HEK293 (cell line): ENCODE measurements around the gene MNX1.

Source experiments
- GLI2 ChIP-seq: fragments of 450-650 bp; formaldehyde crosslinking; IDR thresholded peaks from 2 replicates; pipeline ENCODE4; 2017; ENCODE audit warnings: missing biosample characterization, missing genetic modification characterization, low read depth, borderline replicate concordance
- IKZF3 ChIP-seq: fragments of 450-650 bp; IDR thresholded peaks from 2 replicates; pipeline ENCODE4 v1.5.0; 2018; ENCODE audit warnings: missing biosample characterization, mild to moderate bottlenecking, missing genetic modification characterization, moderate library complexity
- KLF1 ChIP-seq: fragments of 450-650 bp; formaldehyde crosslinking; IDR thresholded peaks from 2 replicates; pipeline ENCODE4 v1.5.1; 2016; ENCODE audit warnings: missing biosample characterization, missing genetic modification characterization
- KLF16 ChIP-seq: fragments of 450-650 bp; formaldehyde crosslinking; IDR thresholded peaks from 2 replicates; pipeline ENCODE4 v1.5.1; 2017; ENCODE audit warnings: missing biosample characterization, missing genetic modification characterization
- KLF7 ChIP-seq: fragments of 450-650 bp; formaldehyde crosslinking; IDR thresholded peaks from 2 replicates; pipeline ENCODE4 v1.5.1; 2016; ENCODE audit warnings: missing biosample characterization, missing genetic modification characterization, borderline replicate concordance
- SCRT1 ChIP-seq: fragments of 450-650 bp; formaldehyde crosslinking; IDR thresholded peaks from 2 replicates; pipeline ENCODE4 v1.5.1; 2016; ENCODE audit warnings: missing biosample characterization, missing genetic modification characterization, borderline replicate concordance
- SP3 ChIP-seq: fragments of 450-650 bp; formaldehyde crosslinking; IDR thresholded peaks from 2 replicates; pipeline ENCODE4 v1.5.1; 2016; ENCODE audit warnings: missing biosample characterization, missing genetic modification characterization
- WT1 ChIP-seq: fragments of 450-650 bp; formaldehyde crosslinking; IDR thresholded peaks from 2 replicates; pipeline ENCODE4 v1.5.1; 2016; ENCODE audit warnings: missing biosample characterization, missing genetic modification characterization
- ZBTB21 ChIP-seq: fragments of 450-650 bp; formaldehyde crosslinking; IDR thresholded peaks from 2 replicates; pipeline ENCODE4 v1.5.1; 2017; ENCODE audit warnings: missing biosample characterization, missing genetic modification characterization
- ZFP41 ChIP-seq: fragments of 450-650 bp; formaldehyde crosslinking; IDR thresholded peaks from 2 replicates; pipeline ENCODE4 v1.5.1; 2016; ENCODE audit warnings: missing biosample characterization, missing genetic modification characterization, borderline replicate concordance
- ZNF169 ChIP-seq: fragments of 450-650 bp; formaldehyde crosslinking; IDR thresholded peaks from 2 replicates; pipeline ENCODE4 v1.5.1; 2016; ENCODE audit warnings: missing biosample characterization, missing genetic modification characterization
- ZNF24 ChIP-seq: fragments of 450-650 bp; formaldehyde crosslinking; IDR thresholded peaks from 2 replicates; pipeline ENCODE4 v1.5.1; 2016; ENCODE audit warnings: missing biosample characterization, missing genetic modification characterization
- ZNF549 ChIP-seq: fragments of 450-650 bp; IDR thresholded peaks from 2 replicates; pipeline ENCODE4 v1.5.1; 2018; ENCODE audit warnings: missing biosample characterization, missing genetic modification characterization, mild to moderate bottlenecking, inconsistent platforms, moderate library complexity
- ZNF658 ChIP-seq: fragments of 450-650 bp; formaldehyde crosslinking; IDR thresholded peaks from 2 replicates; pipeline ENCODE4; 2016; ENCODE audit warnings: missing biosample characterization, missing genetic modification characterization
- ZNF664 ChIP-seq: fragments of 450-650 bp; formaldehyde crosslinking; IDR thresholded peaks from 2 replicates; pipeline ENCODE4 v1.5.1; 2016; ENCODE audit warnings: missing biosample characterization, missing genetic modification characterization
- ZNF791 ChIP-seq: fragments of 450-650 bp; formaldehyde crosslinking; IDR thresholded peaks from 2 replicates; pipeline ENCODE4 v1.5.1; 2016; ENCODE audit warnings: missing biosample characterization, missing genetic modification characterization
- ZNF843 ChIP-seq: fragments of 450-650 bp; formaldehyde crosslinking; IDR thresholded peaks from 2 replicates; pipeline ENCODE4 v1.5.1; 2016; ENCODE audit warnings: missing biosample characterization, missing genetic modification characterization
- ZSCAN16 ChIP-seq: fragments of 450-650 bp; formaldehyde crosslinking; IDR thresholded peaks from 2 replicates; pipeline ENCODE4 v1.5.1; 2016; ENCODE audit warnings: missing biosample characterization, missing genetic modification characterization
- ZXDB ChIP-seq: fragments of 450-650 bp; formaldehyde crosslinking; IDR thresholded peaks from 2 replicates; pipeline ENCODE4 v1.5.1; 2016; ENCODE audit warnings: missing biosample characterization, missing genetic modification characterization
- TF ChIP-seq, protein P1 (sequence below): fragments of 450-650 bp; formaldehyde crosslinking; IDR thresholded peaks from 2 replicates; pipeline ENCODE4 v1.5.1; 2017; ENCODE audit warnings: missing biosample characterization, missing genetic modification characterization
- TF ChIP-seq, protein P2 (sequence below): fragments of 450-650 bp; formaldehyde crosslinking; IDR thresholded peaks from 2 replicates; pipeline ENCODE4 v1.5.1; 2016; ENCODE audit warnings: missing biosample characterization, missing genetic modification characterization
- TF ChIP-seq, protein P3 (sequence below): fragments of 450-650 bp; formaldehyde crosslinking; IDR thresholded peaks from 2 replicates; pipeline ENCODE4 v1.5.1; 2016; ENCODE audit warnings: missing biosample characterization, missing genetic modification characterization
- TF ChIP-seq, protein P4 (sequence below): sonication (generic); formaldehyde crosslinking; IDR thresholded peaks from 2 replicates; pipeline ENCODE4 v1.8.1; 2022; ENCODE audit warnings: mild to moderate bottlenecking, moderate library complexity, missing genetic modification reagents
- TF ChIP-seq, protein P5 (sequence below): fragments of 450-650 bp; formaldehyde crosslinking; IDR thresholded peaks from 2 replicates; pipeline ENCODE4 v1.5.1; 2017; ENCODE audit warnings: missing biosample characterization, missing genetic modification characterization
- TF ChIP-seq, protein P6 (sequence below): fragments of 450-650 bp; formaldehyde crosslinking; IDR thresholded peaks from 2 replicates; pipeline ENCODE4 v1.5.1; 2016; ENCODE audit warnings: missing biosample characterization, missing genetic modification characterization
- TF ChIP-seq, protein P7 (sequence below): fragments of 450-650 bp; formaldehyde crosslinking; IDR thresholded peaks from 2 replicates; pipeline ENCODE4 v1.5.1; 2016; ENCODE audit warnings: missing biosample characterization, missing genetic modification characterization
- TF ChIP-seq, protein P8 (sequence below): fragments of 450-650 bp; formaldehyde crosslinking; IDR thresholded peaks from 2 replicates; pipeline ENCODE4 v1.5.1; 2016; ENCODE audit warnings: missing biosample characterization, missing genetic modification characterization

MNX1 gene

DNA sequence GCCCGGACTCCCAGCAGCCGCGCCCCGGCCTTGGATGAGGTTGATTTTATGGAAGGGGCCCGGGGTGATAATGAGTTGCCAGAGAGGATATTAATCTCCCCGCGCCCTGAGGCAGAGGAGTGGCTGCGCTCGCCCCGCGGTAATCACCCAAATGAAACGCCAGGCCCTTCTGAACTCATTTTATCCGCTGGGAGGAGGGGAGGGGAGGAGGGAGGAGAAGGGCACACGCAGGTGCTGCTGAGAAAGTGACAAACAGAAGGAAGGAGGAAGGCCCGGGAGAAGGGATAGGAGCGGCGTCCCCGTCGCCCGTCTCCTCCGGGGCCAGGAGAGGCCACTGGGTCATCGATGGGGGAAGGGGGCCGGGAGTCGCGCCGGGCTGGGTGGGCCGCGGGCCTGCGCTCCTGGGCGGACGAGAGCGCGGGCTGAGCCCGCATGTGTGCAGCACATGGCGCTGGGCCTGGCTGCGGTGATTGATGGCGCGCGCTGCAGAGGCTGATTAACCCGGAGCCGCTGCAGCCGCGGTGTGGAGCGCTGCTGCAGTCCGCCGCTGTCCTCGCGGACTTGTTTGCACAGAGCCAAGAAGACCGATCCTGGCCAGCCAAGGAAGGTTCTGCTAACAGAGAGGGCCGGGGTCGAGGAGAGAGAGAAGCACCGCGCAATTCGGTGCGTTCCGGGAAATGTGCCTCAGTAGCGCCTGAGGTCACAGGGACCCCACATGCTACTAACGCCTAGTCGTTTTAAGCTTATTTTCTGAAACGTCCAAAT is 6.5 kb downstream of the MNX1 start (continued):
- TF ChIP-seq, protein P1, sequence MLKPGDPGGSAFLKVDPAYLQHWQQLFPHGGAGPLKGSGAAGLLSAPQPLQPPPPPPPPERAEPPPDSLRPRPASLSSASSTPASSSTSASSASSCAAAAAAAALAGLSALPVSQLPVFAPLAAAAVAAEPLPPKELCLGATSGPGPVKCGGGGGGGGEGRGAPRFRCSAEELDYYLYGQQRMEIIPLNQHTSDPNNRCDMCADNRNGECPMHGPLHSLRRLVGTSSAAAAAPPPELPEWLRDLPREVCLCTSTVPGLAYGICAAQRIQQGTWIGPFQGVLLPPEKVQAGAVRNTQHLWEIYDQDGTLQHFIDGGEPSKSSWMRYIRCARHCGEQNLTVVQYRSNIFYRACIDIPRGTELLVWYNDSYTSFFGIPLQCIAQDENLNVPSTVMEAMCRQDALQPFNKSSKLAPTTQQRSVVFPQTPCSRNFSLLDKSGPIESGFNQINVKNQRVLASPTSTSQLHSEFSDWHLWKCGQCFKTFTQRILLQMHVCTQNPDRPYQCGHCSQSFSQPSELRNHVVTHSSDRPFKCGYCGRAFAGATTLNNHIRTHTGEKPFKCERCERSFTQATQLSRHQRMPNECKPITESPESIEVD (tag by site-specific recombination): peak; percentile 58
- no peak for TF ChIP-seq ZNF843 (tag by site-specific recombination)
- TF ChIP-seq, protein P2, sequence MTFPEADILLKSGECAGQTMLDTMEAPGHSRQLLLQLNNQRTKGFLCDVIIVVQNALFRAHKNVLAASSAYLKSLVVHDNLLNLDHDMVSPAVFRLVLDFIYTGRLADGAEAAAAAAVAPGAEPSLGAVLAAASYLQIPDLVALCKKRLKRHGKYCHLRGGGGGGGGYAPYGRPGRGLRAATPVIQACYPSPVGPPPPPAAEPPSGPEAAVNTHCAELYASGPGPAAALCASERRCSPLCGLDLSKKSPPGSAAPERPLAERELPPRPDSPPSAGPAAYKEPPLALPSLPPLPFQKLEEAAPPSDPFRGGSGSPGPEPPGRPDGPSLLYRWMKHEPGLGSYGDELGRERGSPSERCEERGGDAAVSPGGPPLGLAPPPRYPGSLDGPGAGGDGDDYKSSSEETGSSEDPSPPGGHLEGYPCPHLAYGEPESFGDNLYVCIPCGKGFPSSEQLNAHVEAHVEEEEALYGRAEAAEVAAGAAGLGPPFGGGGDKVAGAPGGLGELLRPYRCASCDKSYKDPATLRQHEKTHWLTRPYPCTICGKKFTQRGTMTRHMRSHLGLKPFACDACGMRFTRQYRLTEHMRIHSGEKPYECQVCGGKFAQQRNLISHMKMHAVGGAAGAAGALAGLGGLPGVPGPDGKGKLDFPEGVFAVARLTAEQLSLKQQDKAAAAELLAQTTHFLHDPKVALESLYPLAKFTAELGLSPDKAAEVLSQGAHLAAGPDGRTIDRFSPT (tag by site-specific recombination): no peak
- peak; percentile 84 for TF ChIP-seq WT1
- TF ChIP-seq ZNF549: no peak
- TF ChIP-seq, protein P3, sequence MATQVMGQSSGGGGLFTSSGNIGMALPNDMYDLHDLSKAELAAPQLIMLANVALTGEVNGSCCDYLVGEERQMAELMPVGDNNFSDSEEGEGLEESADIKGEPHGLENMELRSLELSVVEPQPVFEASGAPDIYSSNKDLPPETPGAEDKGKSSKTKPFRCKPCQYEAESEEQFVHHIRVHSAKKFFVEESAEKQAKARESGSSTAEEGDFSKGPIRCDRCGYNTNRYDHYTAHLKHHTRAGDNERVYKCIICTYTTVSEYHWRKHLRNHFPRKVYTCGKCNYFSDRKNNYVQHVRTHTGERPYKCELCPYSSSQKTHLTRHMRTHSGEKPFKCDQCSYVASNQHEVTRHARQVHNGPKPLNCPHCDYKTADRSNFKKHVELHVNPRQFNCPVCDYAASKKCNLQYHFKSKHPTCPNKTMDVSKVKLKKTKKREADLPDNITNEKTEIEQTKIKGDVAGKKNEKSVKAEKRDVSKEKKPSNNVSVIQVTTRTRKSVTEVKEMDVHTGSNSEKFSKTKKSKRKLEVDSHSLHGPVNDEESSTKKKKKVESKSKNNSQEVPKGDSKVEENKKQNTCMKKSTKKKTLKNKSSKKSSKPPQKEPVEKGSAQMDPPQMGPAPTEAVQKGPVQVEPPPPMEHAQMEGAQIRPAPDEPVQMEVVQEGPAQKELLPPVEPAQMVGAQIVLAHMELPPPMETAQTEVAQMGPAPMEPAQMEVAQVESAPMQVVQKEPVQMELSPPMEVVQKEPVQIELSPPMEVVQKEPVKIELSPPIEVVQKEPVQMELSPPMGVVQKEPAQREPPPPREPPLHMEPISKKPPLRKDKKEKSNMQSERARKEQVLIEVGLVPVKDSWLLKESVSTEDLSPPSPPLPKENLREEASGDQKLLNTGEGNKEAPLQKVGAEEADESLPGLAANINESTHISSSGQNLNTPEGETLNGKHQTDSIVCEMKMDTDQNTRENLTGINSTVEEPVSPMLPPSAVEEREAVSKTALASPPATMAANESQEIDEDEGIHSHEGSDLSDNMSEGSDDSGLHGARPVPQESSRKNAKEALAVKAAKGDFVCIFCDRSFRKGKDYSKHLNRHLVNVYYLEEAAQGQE (tag by site-specific recombination): no peak
- no peak for TF ChIP-seq ZXDB
- TF ChIP-seq, protein P4, sequence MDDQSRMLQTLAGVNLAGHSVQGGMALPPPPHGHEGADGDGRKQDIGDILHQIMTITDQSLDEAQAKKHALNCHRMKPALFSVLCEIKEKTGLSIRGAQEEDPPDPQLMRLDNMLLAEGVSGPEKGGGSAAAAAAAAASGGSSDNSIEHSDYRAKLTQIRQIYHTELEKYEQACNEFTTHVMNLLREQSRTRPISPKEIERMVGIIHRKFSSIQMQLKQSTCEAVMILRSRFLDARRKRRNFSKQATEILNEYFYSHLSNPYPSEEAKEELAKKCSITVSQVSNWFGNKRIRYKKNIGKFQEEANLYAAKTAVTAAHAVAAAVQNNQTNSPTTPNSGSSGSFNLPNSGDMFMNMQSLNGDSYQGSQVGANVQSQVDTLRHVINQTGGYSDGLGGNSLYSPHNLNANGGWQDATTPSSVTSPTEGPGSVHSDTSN (CRISPR knock-in tag): no peak
- TF ChIP-seq, protein P5, sequence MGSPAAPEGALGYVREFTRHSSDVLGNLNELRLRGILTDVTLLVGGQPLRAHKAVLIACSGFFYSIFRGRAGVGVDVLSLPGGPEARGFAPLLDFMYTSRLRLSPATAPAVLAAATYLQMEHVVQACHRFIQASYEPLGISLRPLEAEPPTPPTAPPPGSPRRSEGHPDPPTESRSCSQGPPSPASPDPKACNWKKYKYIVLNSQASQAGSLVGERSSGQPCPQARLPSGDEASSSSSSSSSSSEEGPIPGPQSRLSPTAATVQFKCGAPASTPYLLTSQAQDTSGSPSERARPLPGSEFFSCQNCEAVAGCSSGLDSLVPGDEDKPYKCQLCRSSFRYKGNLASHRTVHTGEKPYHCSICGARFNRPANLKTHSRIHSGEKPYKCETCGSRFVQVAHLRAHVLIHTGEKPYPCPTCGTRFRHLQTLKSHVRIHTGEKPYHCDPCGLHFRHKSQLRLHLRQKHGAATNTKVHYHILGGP (tag by site-specific recombination): no peak
- TF ChIP-seq ZBTB21 (tag by site-specific recombination): no peak
- TF ChIP-seq ZFP41 (tag by site-specific recombination): no peak
- TF ChIP-seq KLF7: peak; percentile 97
- TF ChIP-seq ZNF791 (tag by site-specific recombination): no peak
- peak; percentile 25; the same call in 1 of the 2 replicates for TF ChIP-seq ZNF24
- TF ChIP-seq SP3: no peak
- no peak for TF ChIP-seq ZSCAN16 (tag by site-specific recombination)
- TF ChIP-seq GLI2 (tag by site-specific recombination): no peak
- no peak for TF ChIP-seq ZNF664 (tag by site-specific recombination)
- TF ChIP-seq, protein P6, sequence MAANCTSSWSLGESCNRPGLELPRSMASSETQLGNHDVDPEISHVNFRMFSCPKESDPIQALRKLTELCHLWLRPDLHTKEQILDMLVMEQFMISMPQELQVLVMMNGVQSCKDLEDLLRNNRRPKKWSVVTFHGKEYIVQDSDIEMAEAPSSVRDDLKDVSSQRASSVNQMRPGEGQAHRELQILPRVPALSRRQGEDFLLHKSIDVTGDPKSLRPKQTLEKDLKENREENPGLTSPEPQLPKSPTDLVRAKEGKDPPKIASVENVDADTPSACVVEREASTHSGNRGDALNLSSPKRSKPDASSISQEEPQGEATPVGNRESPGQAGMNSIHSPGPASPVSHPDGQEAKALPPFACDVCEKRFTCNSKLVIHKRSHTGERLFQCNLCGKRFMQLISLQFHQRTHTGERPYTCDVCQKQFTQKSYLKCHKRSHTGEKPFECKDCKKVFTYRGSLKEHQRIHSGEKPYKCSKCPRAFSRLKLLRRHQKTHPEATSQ: no peak
- TF ChIP-seq KLF1 (tag by site-specific recombination): peak; percentile 97
- TF ChIP-seq, protein P7, sequence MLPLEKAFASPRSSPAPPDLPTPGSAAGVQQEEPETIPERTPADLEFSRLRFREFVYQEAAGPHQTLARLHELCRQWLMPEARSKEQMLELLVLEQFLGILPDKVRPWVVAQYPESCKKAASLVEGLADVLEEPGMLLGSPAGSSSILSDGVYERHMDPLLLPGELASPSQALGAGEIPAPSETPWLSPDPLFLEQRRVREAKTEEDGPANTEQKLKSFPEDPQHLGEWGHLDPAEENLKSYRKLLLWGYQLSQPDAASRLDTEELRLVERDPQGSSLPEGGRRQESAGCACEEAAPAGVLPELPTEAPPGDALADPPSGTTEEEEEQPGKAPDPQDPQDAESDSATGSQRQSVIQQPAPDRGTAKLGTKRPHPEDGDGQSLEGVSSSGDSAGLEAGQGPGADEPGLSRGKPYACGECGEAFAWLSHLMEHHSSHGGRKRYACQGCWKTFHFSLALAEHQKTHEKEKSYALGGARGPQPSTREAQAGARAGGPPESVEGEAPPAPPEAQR: no peak
- TF ChIP-seq ZNF169 (tag by site-specific recombination): no peak
- TF ChIP-seq ZNF658 (tag by site-specific recombination): no peak
- TF ChIP-seq KLF16 (tag by site-specific recombination): no peak
- TF ChIP-seq, protein P8, sequence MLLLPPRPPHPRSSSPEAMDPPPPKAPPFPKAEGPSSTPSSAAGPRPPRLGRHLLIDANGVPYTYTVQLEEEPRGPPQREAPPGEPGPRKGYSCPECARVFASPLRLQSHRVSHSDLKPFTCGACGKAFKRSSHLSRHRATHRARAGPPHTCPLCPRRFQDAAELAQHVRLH: no peak
- peak; percentile 38; the same call in 1 of the 2 replicates for TF ChIP-seq IKZF3
- no peak for TF ChIP-seq SCRT1 (tag by site-specific recombination)
